Aortic smooth muscle cell (primary cell): ENCODE measurements around the gene CHCHD10. TPM values are rescaled to one million over a fixed set of nuclear protein-coding genes. Genes with fewer than 3 reads are reported as not detected.

Experiments
- total RNA-seq: library from RNA; depleted of rRNA; stranded (reverse); fragments of >200 nt; gene quantifications from 2 replicates; pipeline ENCODE4 v1.2.3, GENCODE V29; 2014

CHCHD10 gene
- total RNA-seq, result 3.2 and 5.5 TPM in 2 replicates

DNA sequence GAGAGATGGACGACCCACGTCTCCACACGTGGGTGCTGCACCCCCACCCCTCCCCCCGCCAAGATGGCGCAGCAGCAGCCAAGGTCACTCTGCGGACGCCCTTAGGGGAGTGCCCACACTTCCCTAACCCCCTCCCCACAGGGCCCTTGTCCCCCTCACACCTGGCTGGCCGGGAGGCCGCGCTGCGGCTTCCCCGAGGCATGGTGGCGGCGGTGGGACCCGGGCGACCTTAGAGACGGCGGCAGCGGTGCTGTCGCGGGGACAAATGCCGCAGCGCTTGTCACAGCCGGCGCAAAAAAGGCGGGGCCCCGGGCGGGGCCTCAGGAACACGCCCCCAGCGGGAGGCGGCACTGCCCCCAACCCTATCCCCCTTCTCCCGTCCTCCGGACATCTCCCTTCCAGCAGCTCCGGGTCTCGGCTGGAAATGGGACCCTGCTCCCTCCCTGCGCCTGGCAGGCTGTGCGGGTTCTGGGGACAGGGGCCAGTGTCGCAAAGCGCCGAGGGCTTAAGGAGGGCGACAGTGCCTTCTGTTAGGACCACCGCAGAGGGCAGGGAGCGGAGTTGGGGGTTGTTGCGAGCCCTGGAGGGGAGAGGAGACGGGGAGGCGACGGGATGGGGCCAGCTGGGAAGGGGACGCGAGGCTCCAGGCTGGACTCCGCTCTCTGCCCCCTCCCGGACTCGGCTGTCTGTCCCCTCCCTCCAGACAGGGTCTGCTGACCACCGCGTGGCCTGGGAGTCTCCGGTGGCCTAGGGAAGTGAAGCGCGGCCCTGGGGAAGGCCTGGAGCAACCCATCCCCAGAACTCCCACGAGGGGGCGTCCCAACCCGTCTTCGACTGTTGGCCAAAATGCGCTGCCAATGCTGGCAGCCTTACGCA is at the start of gene CHCHD10:
CHCHD10 (minus strand) TSS at position 300 of the 876 bp plus-strand sequence; CDS start at position 202, 98 bp downstream.

DNA sequence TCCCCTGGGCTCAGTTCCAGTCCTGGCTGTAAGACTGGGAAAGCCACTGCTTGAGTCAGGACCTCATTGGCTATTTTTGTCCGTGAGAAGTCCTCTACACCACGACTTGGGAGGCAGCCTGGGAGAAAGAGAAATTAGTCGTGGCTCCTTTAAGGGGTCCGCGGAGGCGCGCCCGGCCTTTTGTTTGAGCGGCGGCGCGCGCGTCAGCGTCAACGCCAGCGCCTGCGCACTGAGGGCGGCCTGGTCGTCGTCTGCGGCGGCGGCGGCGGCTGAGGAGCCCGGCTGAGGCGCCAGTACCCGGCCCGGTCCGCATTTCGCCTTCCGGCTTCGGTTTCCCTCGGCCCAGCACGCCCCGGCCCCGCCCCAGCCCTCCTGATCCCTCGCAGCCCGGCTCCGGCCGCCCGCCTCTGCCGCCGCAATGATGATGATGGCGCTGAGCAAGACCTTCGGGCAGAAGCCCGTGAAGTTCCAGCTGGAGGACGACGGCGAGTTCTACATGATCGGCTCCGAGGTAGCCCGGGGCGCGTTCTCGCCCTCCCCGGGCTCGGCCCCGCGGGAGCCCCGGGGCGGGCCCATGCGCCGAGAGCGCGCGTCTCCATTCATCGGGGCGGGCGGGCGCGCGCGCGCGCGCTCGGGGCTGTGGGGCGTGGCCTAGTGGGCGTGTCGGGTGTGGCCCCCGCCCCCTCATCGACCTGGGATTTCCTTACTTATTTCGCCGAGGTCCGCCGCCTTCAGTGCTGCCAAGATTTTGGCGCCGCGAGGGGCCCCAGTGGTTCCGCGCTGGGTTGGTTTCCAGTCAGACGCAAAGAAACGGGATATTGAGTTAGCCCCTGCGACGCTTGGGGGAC is 19.2 kb upstream of the CHCHD10 start, which contains the start of gene SMARCB1:
SMARCB1 (plus strand) TSS at position 215 of the 848 bp plus-strand sequence; CDS start at position 419, 204 bp downstream.

GRCh38 chr22:23772649-23773473 is 5.1 kb upstream of the CHCHD10 start, which contains the start of gene MMP11:
Gene MMP11 (plus strand): TSS chr22:23772849. CDS start chr22:23772871, 22 bp downstream.

GRCh38 chr22:23762842-23763578 is 4.8 kb downstream of the CHCHD10 start, which contains the start of gene C22orf15:
Gene C22orf15 (plus strand): TSS chr22:23762990. CDS start chr22:23763307, 317 bp downstream.

GRCh38 chr22:23754220-23754919 is 13.4 kb downstream of the CHCHD10 start, which contains the start of gene VPREB3:
Gene VPREB3 (minus strand): TSS chr22:23754425. CDS start chr22:23754363, 62 bp downstream.

DNA sequence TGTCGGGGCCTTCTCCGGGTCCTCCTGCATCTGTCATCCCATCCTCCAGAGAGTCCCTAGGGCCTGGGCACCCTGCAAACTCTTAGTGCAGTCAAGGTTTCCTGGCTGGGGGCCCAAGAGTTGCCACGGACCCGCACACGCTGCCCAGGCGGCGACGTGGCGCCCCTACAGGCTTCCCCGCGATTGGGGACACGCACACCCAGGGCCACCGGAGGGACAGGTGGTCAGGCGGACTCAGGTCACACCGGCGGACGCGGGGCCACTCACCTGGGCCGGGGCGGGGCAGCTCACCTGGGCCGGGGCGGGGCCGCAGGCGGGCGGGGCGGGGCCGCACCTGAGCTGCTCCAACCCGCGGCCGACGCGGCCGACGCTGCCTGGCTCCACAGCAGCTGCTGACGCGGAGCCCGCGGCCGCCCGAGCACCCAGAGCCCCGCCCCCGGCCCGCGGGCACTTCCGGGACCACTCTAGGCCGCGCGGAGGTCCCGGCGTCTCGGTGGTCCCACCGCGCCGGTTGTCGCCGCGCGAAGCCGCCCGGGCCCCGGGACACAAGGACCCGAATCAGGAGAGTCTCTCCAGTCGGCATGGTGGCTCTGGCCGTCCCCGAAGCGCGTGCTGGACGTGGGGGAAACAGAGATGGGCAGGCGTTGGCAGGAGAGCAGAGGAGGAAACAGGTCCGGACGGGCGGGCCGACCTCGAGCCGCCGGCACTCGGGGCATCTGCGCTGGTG is 16.9 kb downstream of the CHCHD10 start, which contains the start of gene ZNF70:
ZNF70 (minus strand) TSS at position 399 of the 727 bp plus-strand sequence. CDS start 5,972 bp downstream, outside the sequence.

Other genes starting within 250 kb of the CHCHD10 start
- not detected in 2 replicates for gene IGLL1, start 187.7 kb downstream of the CHCHD10 start, total RNA-seq
- gene DRICH1, start 135.7 kb downstream of the CHCHD10 start, total RNA-seq, result 0.31 TPM in 1 of 2 replicates, not detected in the other
- gene RGL4, start 77.0 kb downstream of the CHCHD10 start, total RNA-seq, result not detected in 2 replicates
- 3.3 and 4.5 TPM in 2 replicates for gene ZNF70, start 16.9 kb downstream of the CHCHD10 start, total RNA-seq
- gene VPREB3, start 13.5 kb downstream of the CHCHD10 start, total RNA-seq, result not detected in 2 replicates
- gene C22orf15, start 5.0 kb downstream of the CHCHD10 start, total RNA-seq, result 2.1 and 3.5 TPM in 2 replicates
- 4.6 and 5.2 TPM in 2 replicates for gene MMP11, start 4.9 kb upstream of the CHCHD10 start, total RNA-seq
- gene SMARCB1, start 19.0 kb upstream of the CHCHD10 start, total RNA-seq, result 16.2 and 17.1 TPM in 2 replicates
- 0.19 and 0.53 TPM in 2 replicates for gene DERL3, start 71.0 kb upstream of the CHCHD10 start, total RNA-seq
- 11.1 and 11.3 TPM in 2 replicates for gene SLC2A11, start 89.9 kb upstream of the CHCHD10 start, total RNA-seq
- 161 and 200 TPM in 2 replicates for gene MIF, start 126.4 kb upstream of the CHCHD10 start, total RNA-seq
- gene GSTT2B, start 193.2 kb upstream of the CHCHD10 start, total RNA-seq, result 0.79 and 1.2 TPM in 2 replicates
- gene DDTL, start 198.9 kb upstream of the CHCHD10 start, total RNA-seq, result 0.62 and 0.92 TPM in 2 replicates
- 82.2 and 91.0 TPM in 2 replicates for gene DDT, start 206.5 kb upstream of the CHCHD10 start, total RNA-seq
- not detected in 2 replicates for gene GSTT2, start 212.2 kb upstream of the CHCHD10 start, total RNA-seq
- not detected in 2 replicates for gene GSTT4, start 237.5 kb upstream of the CHCHD10 start, total RNA-seq
- 40.4 and 41.8 TPM in 2 replicates for gene CABIN1, start 243.3 kb upstream of the CHCHD10 start, total RNA-seq